OCI-LY7 (cell line): Measurements from ENCODE around the gene JPH3. TPM values are rescaled to one million over a fixed set of nuclear protein-coding genes. Genes with fewer than 3 reads are reported as not detected.

Source experiments
- BruUV-seq: library from RNA; stranded (reverse); fragments of 400-500 nt; replicated peaks from 2 replicates; lab custom pipeline; 2021; lab: Mats Ljungman, UMichigan
- CTCF ChIA-PET: fragments of 300-600 bp; sonication (Branson Sonifier 250); formaldehyde crosslinking; loops from one replicate; lab custom pipeline; 2022; ENCODE audit warnings: antibody characterized with exemption; ENCODE audit not compliant: unreplicated experiment; lab: Charles Lee
- POLR2A ChIA-PET: fragments of 300-600 bp; sonication (Branson Sonifier 250); formaldehyde crosslinking; loops from one replicate; lab custom pipeline; 2022; ENCODE audit warnings: antibody characterized with exemption; lab: Charles Lee
- DNase-seq: peaks from one replicate; pipeline ENCODE4 v3.0.0-alpha.2; 2015; ENCODE audit warnings: low spot score
- H2AFZ ChIP-seq: fragments of 200-600 bp; sonication (generic), shearing (Covaris generic); 2 replicates; pipeline ENCODE4 v1.6.1; 2014; ENCODE audit warnings: mild to moderate bottlenecking, antibody characterized with exemption, low read length, moderate library complexity
- H3K27ac ChIP-seq: fragments of 200-600 bp; sonication (generic); 2 replicates; pipeline ENCODE4 v1.5.1; 2014; ENCODE audit warnings: mixed run types, low read depth, mild to moderate bottlenecking, moderate library complexity, low read length, inconsistent platforms; ENCODE audit not compliant: poor library complexity, severe bottlenecking
- H3K36me3 ChIP-seq: fragments of 200-600 bp; sonication (generic); 2 replicates; pipeline ENCODE4 v1.6.1; 2014; ENCODE audit warnings: mild to moderate bottlenecking, antibody characterized with exemption, low read length, moderate library complexity, mixed read lengths; ENCODE audit not compliant: insufficient read depth
- H3K4me1 ChIP-seq: fragments of 200-600 bp; sonication (generic); 2 replicates; pipeline ENCODE4 v1.5.1; 2014; ENCODE audit warnings: mild to moderate bottlenecking, low read length; ENCODE audit not compliant: insufficient read depth, poor library complexity, severe bottlenecking
- H3K4me2 ChIP-seq: fragments of 200-600 bp; sonication (generic); 2 replicates; pipeline ENCODE4 v1.6.1; 2014; ENCODE audit warnings: mild to moderate bottlenecking, low read length
- H3K4me3 ChIP-seq: fragments of 200-600 bp; sonication (generic); 2 replicates; pipeline ENCODE4 v1.5.1; 2014; ENCODE audit warnings: mild to moderate bottlenecking, low read depth, low read length; ENCODE audit not compliant: poor library complexity, severe bottlenecking
- H3K79me2 ChIP-seq: fragments of 200-600 bp; sonication (generic); 2 replicates; pipeline ENCODE4 v1.6.1; 2016; ENCODE audit warnings: low read depth, mild to moderate bottlenecking, low read length, moderate library complexity, mixed read lengths; ENCODE audit not compliant: insufficient read depth
- H3K9me2 ChIP-seq: fragments of 200-600 bp; sonication (generic); 2 replicates; pipeline ENCODE4 v1.6.1; 2016; ENCODE audit warnings: mild to moderate bottlenecking, low read length, mixed read lengths; ENCODE audit not compliant: insufficient read depth
- H3K9me3 ChIP-seq: fragments of 200-600 bp; sonication (generic); 2 replicates; pipeline ENCODE4 v1.6.1; 2014; ENCODE audit warnings: mild to moderate bottlenecking, mixed run types, low read length, mixed read lengths
- H4K20me1 ChIP-seq: fragments of 200-600 bp; sonication (generic); 2 replicates; pipeline ENCODE4 v1.6.1; 2014; ENCODE audit warnings: mild to moderate bottlenecking, antibody characterized with exemption, low read length, moderate library complexity, mixed read lengths; ENCODE audit not compliant: insufficient read depth
- EZH2phosphoT487 ChIP-seq: fragments of 200-600 bp; sonication (generic); IDR thresholded peaks from 2 replicates; pipeline ENCODE4 v1.6.1; 2018; ENCODE audit warnings: low read depth, borderline replicate concordance, mild to moderate bottlenecking, mixed run types, antibody characterized with exemption, low read length, moderate library complexity, mixed read lengths
- intact Hi-C: fragments of 100-400 bp; cut with micrococcal nuclease; formaldehyde crosslinking; loops from one replicate; pipeline ENCODE4 v1.10.0; 2022; ENCODE audit not compliant: unreplicated experiment
- total RNA-seq, 2 experiments: library from RNA; depleted of rRNA in 1 of 2; stranded (reverse); fragments of >200 nt in 1 of 2; shearing (Covaris generic) in 1 of 2; gene quantifications; 2 replicates each; pipeline ENCODE4 v1.2.3, GENCODE V29; 2014 to 2022
- TF ChIP-seq, protein P1 (sequence below): fragments of 200-600 bp; sonication (generic); conservative IDR thresholded peaks from 2 replicates; pipeline ENCODE4 v1.5.1; 2014; ENCODE audit warnings: mild to moderate bottlenecking, antibody characterized with exemption, low read length, moderate library complexity, mixed read lengths

The JPH3 gene
- total RNA-seq, 2 experiments from 2014 or later = not detected

DNA sequence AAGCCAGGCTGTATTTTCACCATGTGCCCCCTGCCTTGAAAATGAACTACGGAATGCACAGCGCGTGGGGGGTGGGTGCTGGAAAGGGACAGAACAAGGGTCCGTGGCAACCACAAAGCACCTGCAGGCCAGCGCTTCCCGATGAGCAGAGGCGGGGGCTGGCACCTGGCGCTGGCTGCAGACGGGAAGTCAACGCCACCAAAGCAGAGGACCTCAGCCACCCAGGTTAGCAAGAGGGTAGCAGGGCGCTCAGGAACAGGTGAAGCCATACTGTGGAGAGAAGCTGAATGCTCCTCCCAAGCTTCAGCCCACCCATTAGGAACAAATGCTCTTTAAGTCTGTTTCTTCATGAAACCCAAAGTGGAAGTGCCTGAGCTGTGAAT is 98.8 kb downstream of the JPH3 start:
- intact Hi-C loops = loop anchor here (1.0 to 10.0 kb wide), 9 partner anchors 22 to 1266 kb away; partner anchors contain the start of gene MAP1LC3B
- H3K79me2 ChIP-seq = peaks cover 3% of the 10 kb centered on the region; the same call in 1 of the 2 replicates
- peaks cover 72% of the 10 kb centered on the region for H3K36me3 ChIP-seq
- ChIA-PET POLR2A (interaction anchor here (0.6 to 2.2 kb wide), 6 partner anchors 9 to 346 kb away, joined by 3 to 12 read pairs (median 6); no protein-coding TSS in a partner anchor), CTCF (interaction anchor here (0.6 to 2.9 kb wide), 3 partner anchors 12 to 164 kb away, joined by 3 to 10 read pairs (median 4); no protein-coding TSS in a partner anchor)
- no peak overlapping the region for H2AFZ ChIP-seq
- H3K27ac ChIP-seq = peak overlapping the region; percentile 99
- peak; percentile 96 for DNase-seq
- no peaks in the 10 kb centered on the region for H4K20me1 ChIP-seq
- H3K4me2 ChIP-seq = peak overlapping the region; percentile 70
- no peaks in the 10 kb centered on the region for H3K9me3 ChIP-seq
- BruUV-seq = no TSS peak
- TF ChIP-seq, protein P1, sequence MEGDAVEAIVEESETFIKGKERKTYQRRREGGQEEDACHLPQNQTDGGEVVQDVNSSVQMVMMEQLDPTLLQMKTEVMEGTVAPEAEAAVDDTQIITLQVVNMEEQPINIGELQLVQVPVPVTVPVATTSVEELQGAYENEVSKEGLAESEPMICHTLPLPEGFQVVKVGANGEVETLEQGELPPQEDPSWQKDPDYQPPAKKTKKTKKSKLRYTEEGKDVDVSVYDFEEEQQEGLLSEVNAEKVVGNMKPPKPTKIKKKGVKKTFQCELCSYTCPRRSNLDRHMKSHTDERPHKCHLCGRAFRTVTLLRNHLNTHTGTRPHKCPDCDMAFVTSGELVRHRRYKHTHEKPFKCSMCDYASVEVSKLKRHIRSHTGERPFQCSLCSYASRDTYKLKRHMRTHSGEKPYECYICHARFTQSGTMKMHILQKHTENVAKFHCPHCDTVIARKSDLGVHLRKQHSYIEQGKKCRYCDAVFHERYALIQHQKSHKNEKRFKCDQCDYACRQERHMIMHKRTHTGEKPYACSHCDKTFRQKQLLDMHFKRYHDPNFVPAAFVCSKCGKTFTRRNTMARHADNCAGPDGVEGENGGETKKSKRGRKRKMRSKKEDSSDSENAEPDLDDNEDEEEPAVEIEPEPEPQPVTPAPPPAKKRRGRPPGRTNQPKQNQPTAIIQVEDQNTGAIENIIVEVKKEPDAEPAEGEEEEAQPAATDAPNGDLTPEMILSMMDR = no peak
- TF ChIP-seq EZH2phosphoT487 = no peak
- peak overlapping the region; percentile 52 for H3K4me3 ChIP-seq
- H3K9me2 ChIP-seq = no peaks in the 10 kb centered on the region
- H3K4me1 ChIP-seq = peaks cover 73% of the 10 kb centered on the region

DNA sequence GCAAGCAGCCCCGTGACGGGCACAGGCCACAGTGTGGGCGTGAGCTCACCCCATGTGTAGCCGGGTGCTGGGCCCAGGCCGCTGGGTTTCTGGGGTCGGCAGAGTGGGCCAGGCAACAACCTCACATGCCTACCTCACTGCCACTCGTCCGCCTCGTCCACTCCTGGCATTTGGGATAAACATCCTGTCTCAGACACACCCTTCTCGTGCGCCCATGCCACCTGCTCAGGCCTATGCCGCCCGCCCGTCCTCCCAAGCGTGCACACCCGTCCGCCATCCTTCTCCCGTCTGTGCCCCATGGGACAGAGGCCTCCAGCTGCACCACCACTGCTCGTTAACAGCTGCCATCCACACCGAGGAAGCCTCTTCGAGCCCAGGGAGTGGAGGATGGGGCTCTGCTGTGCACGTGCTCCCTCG is 99.2 kb downstream of the JPH3 start:
- Histone ChIP-seq H3K27ac (peak overlapping the region; percentile 99), H4K20me1 (no peaks in the 10 kb centered on the region), H3K4me1 (peaks cover 73% of the 10 kb centered on the region), H3K4me2 (peak overlapping the region; percentile 70), H3K36me3 (peaks cover 72% of the 10 kb centered on the region), H3K9me2 (no peaks in the 10 kb centered on the region), H3K79me2 (peaks cover 3% of the 10 kb centered on the region; the same call in 1 of the 2 replicates), H3K4me3 (peak overlapping the region; percentile 52), H2AFZ (no peak overlapping the region), H3K9me3 (no peaks in the 10 kb centered on the region)
- POLR2A ChIA-PET = interaction anchor here (1.0 to 2.2 kb wide), 6 partner anchors 21 to 79 kb away, joined by 3 to 12 read pairs (median 4); no protein-coding TSS in a partner anchor
- intact Hi-C loops = loop anchor here (1.0 to 10.0 kb wide), 9 partner anchors 22 to 1266 kb away; partner anchors contain the start of gene MAP1LC3B
- no peak for TF ChIP-seq EZH2phosphoT487
- TF ChIP-seq, protein P1 = no peak
- CTCF ChIA-PET = interaction anchor here (1.1 to 2.9 kb wide), 4 partner anchors 12 to 23 kb away, joined by 3 to 10 read pairs (median 6); no protein-coding TSS in a partner anchor
- peak; percentile 98 for DNase-seq
- BruUV-seq = no TSS peak

DNA sequence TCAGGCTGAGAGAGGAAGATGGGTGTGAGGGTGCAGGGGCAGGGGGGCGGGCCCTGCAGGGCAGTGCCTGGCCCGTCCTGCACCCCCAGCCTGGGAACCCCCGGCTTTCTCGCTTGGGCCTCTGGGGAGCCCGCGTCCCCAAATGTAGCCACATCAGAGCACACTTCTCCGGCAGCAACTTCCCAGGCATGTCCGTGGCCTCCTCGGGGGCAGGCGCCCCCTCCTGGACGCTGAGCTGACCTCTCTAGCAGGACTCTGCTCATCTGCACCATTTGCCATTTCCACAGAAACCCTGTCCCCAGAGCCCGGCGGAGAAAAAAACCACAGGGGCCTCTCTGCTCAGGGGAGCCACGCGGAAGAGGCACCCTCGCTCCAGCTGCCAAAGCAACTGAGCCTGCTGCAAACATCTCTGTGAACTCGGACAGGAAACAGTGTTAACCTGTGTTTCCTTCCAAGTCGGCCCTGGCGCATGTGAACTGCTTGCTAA is 100.1 kb downstream of the JPH3 start:
- H2AFZ ChIP-seq = no peak overlapping the region
- H3K79me2 ChIP-seq = peaks cover 3% of the 10 kb centered on the region; the same call in 1 of the 2 replicates
- ChIA-PET CTCF (interaction anchor here (0.7 to 2.9 kb wide), 4 partner anchors 11 to 22 kb away, joined by 3 to 10 read pairs (median 6); no protein-coding TSS in a partner anchor), POLR2A (interaction anchor here (1.0 to 2.2 kb wide), 7 partner anchors 11 to 168 kb away, joined by 3 to 10 read pairs (median 4); no protein-coding TSS in a partner anchor)
- no peaks in the 10 kb centered on the region for H4K20me1 ChIP-seq
- H3K9me2 ChIP-seq = no peaks in the 10 kb centered on the region
- no peaks in the 10 kb centered on the region for H3K9me3 ChIP-seq
- peaks cover 68% of the 10 kb centered on the region for H3K4me1 ChIP-seq
- BruUV-seq = no TSS peak
- peak; percentile 93 for DNase-seq
- H3K27ac ChIP-seq = peak overlapping the region; percentile 99
- no peak for TF ChIP-seq EZH2phosphoT487
- TF ChIP-seq, protein P1 = peak; percentile 83
- peak overlapping the region; percentile 36 for H3K4me3 ChIP-seq
- peak overlapping the region; percentile 70 for H3K4me2 ChIP-seq
- intact Hi-C loops = loop anchor here (1.0 to 10.0 kb wide), 7 partner anchors 11 to 1265 kb away; partner anchors contain the start of gene MAP1LC3B
- peaks cover 72% of the 10 kb centered on the region for H3K36me3 ChIP-seq
